Osteoblast (primary cell): Measurements from ENCODE around the gene CSPG4. TPM values are rescaled to one million over a fixed set of nuclear protein-coding genes. Genes with fewer than 3 reads are reported as not detected.
"Not testable (repeated sequence)": the region's sequence is repeated elsewhere in the genome, so short reads cannot be mapped to it uniquely, and the experiment has no call there.

Experiments
- DNase-seq: peaks from one replicate; pipeline ENCODE4 v3.0.0; 2011; ENCODE audit warnings: low spot score, mixed read lengths; ENCODE audit not compliant: insufficient read length; ENCODE audit errors: missing footprints
- H2AFZ ChIP-seq: 2 replicates; pipeline ENCODE4 v1.6.0; 2011; ENCODE audit warnings: mild to moderate bottlenecking, low read length
- H3K27ac ChIP-seq: 2 replicates; pipeline ENCODE4 v1.5.1; 2011; ENCODE audit warnings: mild to moderate bottlenecking, low read depth, low read length, moderate library complexity
- H3K27me3 ChIP-seq: 2 replicates; pipeline ENCODE4 v1.6.0; 2012; ENCODE audit warnings: mild to moderate bottlenecking, control low read depth, inconsistent platforms, low read length, moderate library complexity; ENCODE audit not compliant: insufficient read depth
- H3K36me3 ChIP-seq: 2 replicates; pipeline ENCODE4 v1.5.1; 2011; ENCODE audit warnings: mild to moderate bottlenecking, low read length, control low read depth, moderate library complexity; ENCODE audit not compliant: insufficient read depth
- H3K4me1 ChIP-seq: 2 replicates; pipeline ENCODE4 v1.5.1; 2011; ENCODE audit warnings: mild to moderate bottlenecking, low read length, control low read depth, moderate library complexity; ENCODE audit not compliant: insufficient read depth
- H3K4me2 ChIP-seq: 2 replicates; pipeline ENCODE4 v1.6.0; 2011; ENCODE audit warnings: mild to moderate bottlenecking, low read length; ENCODE audit not compliant: insufficient read depth
- H3K4me3 ChIP-seq: fragments of 200-600 bp; sonication (generic); 3 replicates; pipeline ENCODE4 v1.5.1; 2012; ENCODE audit warnings: mild to moderate bottlenecking, low read length, inconsistent platforms; ENCODE audit not compliant: insufficient read depth
- H3K79me2 ChIP-seq: 2 replicates; pipeline ENCODE4 v1.6.0; 2012; ENCODE audit warnings: mild to moderate bottlenecking, low read length, control low read depth, inconsistent platforms; ENCODE audit not compliant: insufficient read depth
- H3K9me3 ChIP-seq: 2 replicates; pipeline ENCODE4 v1.5.1; 2011; ENCODE audit warnings: low read depth, low read length, control low read depth
- H4K20me1 ChIP-seq: 2 replicates; pipeline ENCODE4 v1.6.0; 2012; ENCODE audit warnings: mild to moderate bottlenecking, low read length, control low read depth; ENCODE audit not compliant: insufficient read depth
- CTCF ChIP-seq: IDR thresholded peaks from 2 replicates; pipeline ENCODE4 v1.5.1; 2011; ENCODE audit warnings: mild to moderate bottlenecking, low read depth, low read length, moderate library complexity; ENCODE audit errors: extremely low read depth
- total RNA-seq: library from RNA; depleted of rRNA; stranded (reverse); fragments of >200 nt; gene quantifications from 2 replicates; pipeline ENCODE4 v1.2.3, GENCODE V29; 2012

The CSPG4 gene
- total RNA-seq, 1 donor: 20.3 TPM

- no peak for DNase-seq
- TF ChIP-seq CTCF: no peak
- Histone ChIP-seq H3K4me3 (no peak overlapping the region), H3K4me1 (no peaks in the 10 kb centered on the region), H3K27ac (no peak overlapping the region), H4K20me1 (no peaks in the 10 kb centered on the region), H3K79me2 (no peaks in the 10 kb centered on the region), H2AFZ (no peak overlapping the region), H3K9me3 (no peaks in the 10 kb centered on the region), H3K27me3 (no peaks in the 10 kb centered on the region), H3K36me3 (no peaks in the 10 kb centered on the region), H3K4me2 (no peak overlapping the region)
Measured at GRCh38 chr15:75749820-75750219, 37.2 kb upstream of the CSPG4 start.

- not testable (repeated sequence) for H4K20me1 ChIP-seq, DNase-seq, H3K4me2 ChIP-seq, H3K4me3 ChIP-seq, H3K9me3 ChIP-seq, H3K36me3 ChIP-seq, H3K4me1 ChIP-seq, H3K27ac ChIP-seq, H2AFZ ChIP-seq, H3K79me2 ChIP-seq, H3K27me3 ChIP-seq
Measured at GRCh38 chr15:75748882-75749281, 36.2 kb upstream of the CSPG4 start.

GRCh38 chr15:75747121-75747520, 34.5 kb upstream of the CSPG4 start:
- H3K36me3 ChIP-seq, H4K20me1 ChIP-seq, H3K4me1 ChIP-seq, H2AFZ ChIP-seq, H3K27ac ChIP-seq, DNase-seq, H3K79me2 ChIP-seq, H3K4me2 ChIP-seq, H3K27me3 ChIP-seq, H3K9me3 ChIP-seq, H3K4me3 ChIP-seq: not testable (repeated sequence)

GRCh38 chr15:75745305-75745704, 32.7 kb upstream of the CSPG4 start:
- Histone ChIP-seq H3K4me1 (no peaks in the 10 kb centered on the region), H3K27ac (no peak overlapping the region), H3K4me2 (no peak overlapping the region), H2AFZ (no peak overlapping the region), H3K9me3 (no peaks in the 10 kb centered on the region), H3K27me3 (no peaks in the 10 kb centered on the region), H3K79me2 (no peaks in the 10 kb centered on the region), H3K4me3 (no peak overlapping the region), H3K36me3 (no peaks in the 10 kb centered on the region), H4K20me1 (no peaks in the 10 kb centered on the region)
- DNase-seq: no peak
- no peak for TF ChIP-seq CTCF

- DNase-seq, H2AFZ ChIP-seq: not testable (repeated sequence)
Measured at GRCh38 chr15:75742346-75742745, 29.7 kb upstream of the CSPG4 start.

More at GRCh38 chr15:75742346-75742745, 29.7 kb upstream of the CSPG4 start:
- not testable (repeated sequence) for H3K4me1 ChIP-seq, H3K36me3 ChIP-seq, H3K27me3 ChIP-seq, H3K79me2 ChIP-seq, H3K4me2 ChIP-seq, H4K20me1 ChIP-seq, H3K4me3 ChIP-seq, H3K9me3 ChIP-seq, H3K27ac ChIP-seq
